ENCODE data around the gene NCK2.
"Not testable (repeated sequence)": the region's sequence is repeated elsewhere in the genome, so short reads cannot be mapped to it uniquely, and the experiment has no call there.

Gene NCK2

GRCh38 chr2:105754011-105754410, 9.3 kb downstream of the NCK2 start:
- in situ Hi-C loops (cut with MboI; ENCODE audit: low sequenced_read_pairs): no loop called here

GRCh38 chr2:105754994-105755393, 10.3 kb downstream of the NCK2 start:
- in situ Hi-C loops (cut with MboI; ENCODE audit: low sequenced_read_pairs): no loop called here

DNA sequence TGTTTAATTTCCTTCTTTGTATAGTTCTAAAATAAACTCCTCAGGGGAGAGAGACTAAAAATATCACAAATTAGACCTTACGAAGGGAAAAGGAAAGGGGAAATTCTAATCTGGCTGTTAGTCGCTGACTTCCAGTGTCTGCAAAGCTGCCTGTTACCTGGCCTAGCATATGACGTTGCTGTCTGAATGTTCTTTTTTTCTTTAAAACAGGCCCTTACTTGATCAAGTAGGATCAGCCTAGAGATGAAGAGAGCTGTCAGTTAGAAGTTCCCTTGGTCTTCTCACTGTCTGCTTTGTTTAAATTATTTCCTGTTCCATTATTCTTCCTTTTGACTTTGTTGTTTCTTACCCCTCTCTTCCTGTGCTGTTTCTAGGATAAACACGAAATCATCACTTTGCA, 11.2 kb downstream of the NCK2 start:
- in situ Hi-C loops (cut with MboI; ENCODE audit: low sequenced_read_pairs): no loop called here

DNA sequence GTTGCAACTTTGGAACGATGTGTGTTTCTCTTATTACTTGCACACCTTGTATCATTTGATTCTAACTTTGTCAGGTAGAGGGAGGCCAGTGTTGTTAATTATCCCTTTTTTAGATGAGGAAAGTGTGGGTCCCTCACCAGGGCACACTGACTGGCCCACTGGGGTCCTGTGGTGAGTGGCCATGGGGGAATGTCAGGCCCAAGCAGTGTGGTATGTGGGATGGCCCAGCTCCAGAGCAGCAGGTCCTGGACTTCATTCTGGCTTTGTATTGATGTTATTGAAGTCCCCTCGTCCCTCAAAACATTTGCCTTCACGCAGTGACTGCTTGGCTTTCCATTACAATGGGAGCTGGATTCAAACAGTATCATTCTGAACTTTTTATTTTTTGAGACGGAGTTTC, 11.7 kb downstream of the NCK2 start:
- in situ Hi-C loops (cut with MboI; ENCODE audit: low sequenced_read_pairs): no loop called here

DNA sequence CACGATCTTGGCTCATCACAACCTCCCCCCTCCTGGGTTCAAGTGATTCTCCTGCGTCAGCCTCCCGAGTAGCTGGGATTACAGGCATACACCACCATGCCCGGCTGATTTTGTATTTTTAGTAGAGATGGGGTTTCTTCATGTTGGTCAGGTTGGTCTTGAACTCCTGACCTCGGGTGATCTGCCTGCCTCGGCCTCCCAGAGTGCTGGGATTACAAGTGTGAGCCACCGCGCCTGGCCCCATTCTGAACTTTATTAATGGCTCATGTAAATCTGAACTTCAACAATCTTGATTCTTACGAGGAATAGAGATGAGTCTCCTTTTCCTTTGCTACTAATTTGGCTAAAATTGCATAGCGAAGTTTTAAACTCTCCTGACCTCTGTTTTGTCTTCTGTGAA, 12.2 kb downstream of the NCK2 start:
- in situ Hi-C loops (cut with MboI; ENCODE audit: low sequenced_read_pairs): not testable (repeated sequence)

GRCh38 chr2:105757433-105757832, 12.7 kb downstream of the NCK2 start:
- in situ Hi-C loops (cut with MboI; ENCODE audit: low sequenced_read_pairs): no loop called here

DNA sequence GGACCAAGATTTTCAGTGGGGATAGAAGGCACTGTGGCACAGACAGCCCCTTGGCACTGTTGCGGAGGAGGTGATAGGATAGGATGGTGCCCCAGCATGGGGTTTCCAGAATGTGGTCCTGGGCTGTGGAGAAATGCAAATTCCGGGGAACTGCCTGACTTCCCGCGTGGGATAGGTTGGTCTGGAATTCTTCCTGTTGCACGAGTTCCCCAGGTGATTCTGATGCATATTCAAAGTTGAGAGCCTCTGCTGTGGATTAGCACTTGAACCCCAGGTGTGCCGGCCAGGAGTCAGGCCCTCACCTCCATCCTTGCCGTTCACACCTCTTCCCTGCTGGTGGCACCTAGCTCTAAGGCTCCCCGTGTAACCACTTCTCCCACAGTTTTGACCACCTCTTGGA, 15.5 kb downstream of the NCK2 start:
- in situ Hi-C loops (cut with MboI; ENCODE audit: low sequenced_read_pairs): no loop called here

DNA sequence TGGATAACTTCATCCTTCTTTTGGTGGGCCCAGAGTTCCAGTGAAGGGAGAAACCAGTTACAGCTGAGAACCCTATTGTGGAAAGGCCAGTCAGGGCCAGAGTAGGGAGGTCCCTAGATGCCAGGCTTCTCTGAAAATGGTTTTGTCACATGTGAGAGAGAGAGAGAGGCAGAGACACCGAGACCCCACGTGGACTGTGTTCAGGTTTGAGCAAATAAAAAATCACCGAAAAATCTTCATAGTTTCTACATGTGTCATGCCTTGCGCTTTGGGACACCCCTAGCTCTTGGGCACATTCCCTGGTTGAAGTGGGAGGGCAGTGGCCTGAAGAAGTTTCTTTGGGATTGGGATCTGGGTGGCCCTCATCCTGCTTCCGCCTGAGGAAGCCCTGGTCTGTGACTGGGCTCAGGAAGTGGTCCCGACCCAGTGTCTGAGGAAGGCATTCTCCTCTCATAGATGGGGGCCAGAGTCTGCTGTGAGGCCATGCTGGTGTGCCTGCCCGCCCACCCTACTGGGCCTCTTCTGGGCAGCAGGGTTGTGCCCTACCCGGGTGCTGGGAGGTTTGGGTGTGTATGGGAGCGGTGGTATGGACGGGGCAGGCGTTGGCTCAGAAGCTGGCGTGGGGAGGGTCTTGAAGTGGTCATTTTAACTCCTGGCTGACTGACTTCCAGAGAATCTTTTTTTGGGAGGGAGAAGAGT, 16.1 kb downstream of the NCK2 start:
- in situ Hi-C loops (cut with MboI; ENCODE audit: low sequenced_read_pairs): no loop called here

GRCh38 chr2:105761931-105762515, 17.3 kb downstream of the NCK2 start:
- in situ Hi-C loops (cut with MboI; ENCODE audit: low sequenced_read_pairs): no loop called here

GRCh38 chr2:105763076-105763475, 18.4 kb downstream of the NCK2 start:
- in situ Hi-C loops (cut with MboI; ENCODE audit: low sequenced_read_pairs): no loop called here

DNA sequence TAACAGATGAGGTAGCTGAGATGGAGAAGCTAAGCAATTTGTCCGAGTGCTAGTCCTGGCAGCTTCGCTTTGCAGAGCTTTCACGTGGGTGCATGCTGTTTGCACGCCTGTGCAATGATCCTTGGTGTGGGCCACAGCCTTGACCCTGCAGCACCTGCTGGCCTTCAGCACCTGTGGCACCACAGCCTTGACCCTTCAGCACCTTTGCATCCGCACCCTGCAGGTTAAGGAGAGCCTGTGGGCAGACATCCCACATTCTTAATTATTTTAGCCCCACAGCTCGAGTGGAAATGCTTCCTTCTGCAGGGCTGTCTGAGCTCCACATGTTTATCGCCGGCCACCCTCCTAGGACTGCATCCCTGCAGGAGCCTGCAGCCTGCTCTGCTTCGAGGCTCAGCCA, 19.3 kb downstream of the NCK2 start:
- in situ Hi-C loops (cut with MboI; ENCODE audit: low sequenced_read_pairs): no loop called here

GRCh38 chr2:105765415-105766299, 20.9 kb downstream of the NCK2 start:
- in situ Hi-C loops (cut with MboI; ENCODE audit: low sequenced_read_pairs): no loop called here

- in situ Hi-C loops (cut with MboI; ENCODE audit: low sequenced_read_pairs): no loop called here
Measured at GRCh38 chr2:105766300-105766866, 21.7 kb downstream of the NCK2 start.

DNA sequence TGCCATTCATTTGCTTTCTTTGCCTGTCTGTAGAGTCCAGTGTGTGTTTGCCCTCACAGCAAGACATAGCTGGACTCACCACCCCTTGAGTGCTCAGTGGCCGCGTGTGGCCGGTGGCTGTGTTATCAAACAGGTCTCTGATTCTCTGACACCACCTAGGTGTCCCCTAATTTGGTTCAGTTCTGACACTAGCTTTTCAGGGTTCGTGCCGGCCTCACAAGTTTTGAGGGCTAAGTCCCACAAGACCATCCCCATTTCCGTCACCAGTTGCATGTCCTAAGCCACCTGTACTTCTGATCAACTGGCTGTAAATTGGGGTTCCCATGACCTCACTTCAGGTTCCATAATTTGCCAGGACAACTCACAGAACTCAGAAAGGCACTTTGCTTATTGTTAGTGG, 23.5 kb downstream of the NCK2 start:
- in situ Hi-C loops (cut with MboI; ENCODE audit: low sequenced_read_pairs): no loop called here

DNA sequence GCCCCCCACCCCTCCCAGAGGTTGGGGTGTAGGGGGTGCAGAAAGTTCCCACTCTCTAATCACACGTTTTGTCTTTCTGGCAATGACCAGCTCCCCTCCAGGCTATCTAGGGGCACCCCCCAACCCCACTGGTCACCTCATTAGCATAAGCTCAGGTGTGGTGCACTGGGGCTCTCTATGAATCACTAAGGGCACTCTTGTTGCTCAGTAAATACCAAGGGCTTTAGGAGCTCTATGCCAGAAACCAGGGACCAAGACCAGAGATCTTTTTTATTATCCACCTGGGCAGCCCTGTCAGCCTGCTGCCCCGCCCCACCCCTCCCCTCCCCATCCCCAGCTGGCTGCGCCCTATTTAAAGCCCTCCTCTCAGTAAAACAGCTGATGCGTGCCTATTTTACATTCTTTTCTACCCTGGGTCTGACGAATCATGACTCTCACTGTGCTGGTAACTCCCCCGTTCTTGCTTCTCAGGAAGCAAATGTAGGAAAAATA, 24.3 kb downstream of the NCK2 start:
- in situ Hi-C loops (cut with MboI; ENCODE audit: low sequenced_read_pairs): no loop called here

DNA sequence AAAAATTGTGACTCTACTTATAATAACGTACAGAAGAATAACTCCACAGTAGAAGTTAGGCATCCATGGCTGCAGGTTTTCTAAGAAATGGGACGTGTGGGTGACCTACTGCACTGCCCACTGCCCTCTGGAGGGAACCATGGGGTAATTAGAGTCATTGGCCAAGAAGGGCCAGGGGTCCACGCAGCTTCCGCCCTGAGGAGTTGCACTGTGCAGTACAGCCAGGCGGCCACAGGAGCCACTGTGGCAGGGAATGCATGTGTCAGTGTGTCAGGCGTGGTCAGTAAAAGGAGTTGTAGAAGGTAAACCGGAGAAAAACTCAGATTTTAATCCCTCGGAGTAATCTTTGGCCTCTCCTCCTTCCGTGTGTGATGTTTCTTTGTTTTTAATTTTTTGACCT, 24.8 kb downstream of the NCK2 start:
- in situ Hi-C loops (cut with MboI; ENCODE audit: low sequenced_read_pairs): no loop called here

DNA sequence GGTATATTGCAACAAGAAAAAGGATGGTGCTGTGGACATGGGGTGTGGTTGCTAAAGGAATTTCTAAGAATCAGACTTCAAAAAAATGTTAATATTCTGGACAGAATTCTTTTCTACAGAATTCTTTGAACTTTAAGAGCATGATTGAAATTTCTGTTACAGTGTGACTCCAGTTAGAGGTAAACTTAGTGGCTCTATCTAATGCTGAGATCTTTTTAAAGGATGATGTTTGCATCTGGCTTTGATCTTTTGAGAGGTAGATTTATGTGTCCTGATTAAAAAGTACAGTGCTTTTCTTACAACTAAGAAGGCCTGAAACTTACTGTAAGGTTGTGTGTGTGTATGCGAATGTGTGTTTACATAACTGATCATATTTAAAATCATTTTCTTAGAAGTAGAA, 25.4 kb downstream of the NCK2 start:
- in situ Hi-C loops (cut with MboI; ENCODE audit: low sequenced_read_pairs): no loop called here

- in situ Hi-C loops (cut with MboI; ENCODE audit: low sequenced_read_pairs): not testable (repeated sequence)
Measured at GRCh38 chr2:105771291-105771690, 26.6 kb downstream of the NCK2 start.

GRCh38 chr2:105771836-105772235, 27.1 kb downstream of the NCK2 start:
- in situ Hi-C loops (cut with MboI; ENCODE audit: low sequenced_read_pairs): no loop called here

DNA sequence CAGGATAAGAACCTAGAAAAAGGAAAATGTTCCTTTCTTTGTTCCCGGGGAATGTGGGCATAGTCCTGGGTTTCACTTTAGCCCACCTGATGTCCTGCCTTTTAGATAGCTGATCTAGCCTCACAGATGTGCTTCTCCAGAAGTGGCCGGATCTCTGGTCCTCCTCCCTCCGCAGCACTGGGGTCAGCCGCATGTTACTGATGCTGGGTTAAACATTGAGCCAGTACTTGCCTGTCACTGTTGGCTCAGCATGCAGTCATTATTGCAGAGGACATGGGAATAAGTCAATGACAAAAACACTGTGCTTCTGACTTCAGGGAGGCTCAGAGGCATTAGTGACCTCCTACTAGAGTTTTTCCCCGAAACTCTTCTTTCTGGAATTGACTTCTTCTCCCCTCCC, 27.6 kb downstream of the NCK2 start:
- in situ Hi-C loops (cut with MboI; ENCODE audit: low sequenced_read_pairs): no loop called here

GRCh38 chr2:105773568-105773967, 28.9 kb downstream of the NCK2 start:
- in situ Hi-C loops (cut with MboI; ENCODE audit: low sequenced_read_pairs): no loop called here
